GM10847 (cell line): ENCODE results near the gene SEZ6L.

Experiments used
- POLR2A ChIP-seq: IDR thresholded peaks from 2 replicates; pipeline ENCODE4 v1.6.1; 2011; ENCODE audit not compliant: insufficient read length; ENCODE audit errors: extremely low read depth

Gene SEZ6L

GRCh38 chr22:26359156-26359555 lies 189.9 kb downstream of the SEZ6L start:
- TF ChIP-seq POLR2A = no peak

DNA sequence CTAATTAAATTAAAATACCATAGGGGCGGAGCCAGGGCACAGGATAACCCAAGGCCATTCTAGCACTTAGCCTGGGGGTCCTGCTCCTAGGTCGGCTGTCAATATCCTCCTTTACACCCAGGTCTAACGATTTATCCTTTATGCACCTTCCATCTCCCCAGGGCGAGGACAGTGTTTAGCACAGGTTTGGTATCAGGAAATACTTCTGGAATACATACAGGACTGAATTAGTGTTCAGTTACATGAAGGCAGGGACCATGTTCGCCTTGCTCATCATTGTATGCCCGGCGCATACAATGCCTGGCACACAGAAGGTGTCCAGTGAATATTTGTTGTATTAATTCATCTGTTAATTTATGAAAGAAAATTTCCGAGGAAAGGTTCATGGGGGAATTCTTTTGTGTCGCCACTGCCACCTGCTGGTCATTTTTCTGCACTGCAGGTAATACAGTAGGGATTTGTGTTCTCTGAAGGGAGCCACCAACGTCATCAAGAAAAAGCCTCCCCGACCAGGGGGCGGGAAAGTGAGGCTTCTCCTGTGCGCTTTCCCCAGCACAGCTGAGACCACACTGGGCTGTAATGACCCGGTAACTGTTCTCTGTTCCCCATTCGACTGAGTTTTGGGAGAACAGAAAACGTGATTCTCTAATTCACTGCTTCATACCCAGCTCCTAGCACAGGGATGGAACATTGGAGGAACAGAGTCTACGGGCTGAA lies 191.1 kb downstream of the SEZ6L start:
- TF ChIP-seq POLR2A = no peak

DNA sequence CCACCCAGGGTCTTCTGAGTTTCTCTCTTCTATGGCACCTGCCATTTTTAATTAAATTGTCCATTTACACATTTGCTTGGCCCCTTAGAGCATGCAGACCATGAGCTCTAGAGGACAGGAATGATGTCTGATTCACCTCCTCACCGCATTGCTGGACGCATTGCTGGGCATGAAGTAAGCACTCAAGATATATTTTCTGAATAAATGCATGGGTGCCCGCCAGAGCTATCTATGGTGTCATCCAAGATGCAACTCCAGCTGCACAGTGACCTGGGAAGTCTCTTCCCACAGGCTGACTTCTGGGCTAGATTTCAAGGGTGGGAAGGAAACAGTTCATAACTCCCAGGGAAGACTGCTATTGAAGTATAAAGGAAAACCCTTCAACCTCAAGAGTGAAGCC lies 193.2 kb downstream of the SEZ6L start:
- TF ChIP-seq POLR2A = no peak

DNA sequence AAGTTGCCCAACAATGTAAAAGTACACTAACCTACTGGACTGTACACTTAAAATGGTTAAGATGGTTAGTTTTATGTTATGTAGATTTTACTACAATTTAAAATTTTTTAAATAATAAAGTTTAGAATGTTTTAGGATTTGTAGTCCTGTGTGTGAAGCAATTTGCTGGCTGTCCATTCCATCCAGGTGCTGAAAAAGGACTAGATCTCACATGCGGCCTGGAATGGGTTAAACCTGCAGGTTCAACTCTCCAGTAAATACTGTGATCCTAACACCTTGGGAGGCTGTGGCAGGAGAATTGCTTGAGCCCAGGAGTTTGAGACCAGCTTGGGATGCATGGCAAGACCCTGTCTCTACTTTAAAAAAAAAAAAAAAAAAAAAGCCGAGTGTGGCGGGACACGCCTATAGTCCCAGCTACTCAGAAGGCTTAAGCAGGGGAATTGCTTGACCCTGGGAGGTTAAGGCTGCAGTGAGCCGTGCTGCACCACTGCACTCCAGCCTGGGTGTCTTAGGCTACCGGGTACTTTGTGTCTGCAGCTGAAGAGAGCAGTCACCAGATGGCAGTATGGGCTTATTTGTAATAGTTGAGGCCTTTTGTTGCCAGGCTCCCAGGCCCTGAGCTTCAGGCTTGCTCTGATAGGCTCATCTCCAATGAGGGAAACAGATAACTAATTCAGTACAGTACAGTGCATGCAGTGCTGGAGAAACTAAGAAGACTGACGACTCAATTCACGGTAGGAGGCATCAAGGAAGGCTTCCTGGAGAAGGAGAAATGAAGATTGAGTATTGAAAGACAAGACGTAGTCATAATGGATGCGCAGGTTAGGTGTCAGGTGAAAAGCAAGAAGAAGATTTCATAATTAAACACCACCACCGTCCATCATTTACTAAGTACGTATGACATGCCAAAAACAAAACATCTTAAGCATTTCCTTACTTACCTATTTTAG lies 195.1 kb downstream of the SEZ6L start:
- TF ChIP-seq POLR2A = no peak

GRCh38 chr22:26367402-26368245 lies 198.4 kb downstream of the SEZ6L start:
- TF ChIP-seq POLR2A = no peak

- no peak for TF ChIP-seq POLR2A
Observed at GRCh38 chr22:26372890-26373289, 203.6 kb downstream of the SEZ6L start.

DNA sequence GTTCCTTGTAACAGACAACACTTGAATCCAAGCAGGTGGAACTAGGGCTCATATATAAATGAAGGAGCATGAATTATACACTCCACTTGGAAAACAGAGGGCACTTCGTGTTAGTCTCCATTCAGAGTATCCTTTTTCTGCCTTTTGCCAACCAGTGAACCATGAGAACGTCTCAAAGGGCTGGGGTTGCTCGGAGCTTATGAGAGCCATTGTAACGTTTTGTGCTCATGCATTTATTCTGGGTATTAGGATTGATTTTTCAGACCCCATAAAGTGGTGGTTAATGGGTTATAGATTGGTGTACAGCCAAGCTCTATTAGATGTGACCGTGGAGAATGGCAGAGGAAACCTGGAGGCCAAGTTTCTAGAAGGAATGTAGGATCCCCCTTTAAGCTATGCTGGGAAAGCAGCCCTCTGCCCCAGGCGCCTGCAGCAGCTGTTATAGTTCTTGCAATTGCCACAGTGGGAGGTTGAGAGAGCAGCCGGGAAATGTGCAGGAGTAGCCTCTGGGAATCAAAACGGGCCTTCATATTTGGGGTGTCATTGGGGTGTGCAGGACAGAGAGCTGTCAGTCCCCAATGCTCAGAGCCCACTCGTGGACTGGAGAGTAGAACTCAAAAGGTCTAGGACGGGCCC lies 205.2 kb downstream of the SEZ6L start:
- no peak for TF ChIP-seq POLR2A

- no peak for TF ChIP-seq POLR2A
Observed at GRCh38 chr22:26377170-26377830, 208.0 kb downstream of the SEZ6L start.

- no peak for TF ChIP-seq POLR2A
Observed at GRCh38 chr22:26380072-26380830, 211.0 kb downstream of the SEZ6L start.

DNA sequence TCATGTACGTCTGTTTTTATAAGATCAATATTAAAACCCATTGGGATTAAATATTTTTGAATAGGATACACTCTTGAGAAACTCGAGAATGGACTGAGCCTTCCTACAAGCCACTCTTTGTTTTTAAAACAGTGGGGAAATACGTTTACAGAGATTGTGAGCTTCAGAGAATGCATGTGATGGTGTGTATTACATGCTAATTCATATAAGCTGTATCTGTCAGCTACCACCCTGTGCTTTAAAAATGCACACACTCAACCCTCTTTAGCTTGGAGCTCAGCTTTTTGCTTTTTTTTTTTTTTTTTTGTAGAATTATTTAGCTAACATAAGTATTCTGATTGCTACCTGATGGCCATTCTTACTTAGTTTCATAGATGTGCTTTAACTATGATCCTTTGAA lies 213.5 kb downstream of the SEZ6L start:
- no peak for TF ChIP-seq POLR2A

- no peak for TF ChIP-seq POLR2A
Observed at GRCh38 chr22:26383968-26384556, 214.8 kb downstream of the SEZ6L start.

DNA sequence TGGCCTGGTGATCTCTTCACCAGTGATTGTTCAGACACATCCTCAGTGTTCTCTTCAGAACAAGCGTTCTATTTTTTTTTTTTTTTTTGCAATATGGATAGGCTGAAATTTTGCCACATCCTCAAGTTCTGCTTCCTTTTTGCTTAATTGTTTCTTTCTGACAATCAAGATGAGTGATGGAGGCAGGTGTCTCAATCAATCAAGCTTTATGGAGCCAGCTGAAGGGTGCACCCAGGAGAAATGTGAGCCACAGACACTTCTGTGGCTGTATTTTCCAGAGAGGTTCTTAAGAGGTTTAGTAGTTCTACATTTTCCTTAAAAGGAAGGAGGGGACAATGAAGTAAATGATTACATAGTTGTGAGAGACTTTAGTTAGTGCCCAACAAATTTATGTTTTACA lies 215.9 kb downstream of the SEZ6L start:
- no peak for TF ChIP-seq POLR2A

DNA sequence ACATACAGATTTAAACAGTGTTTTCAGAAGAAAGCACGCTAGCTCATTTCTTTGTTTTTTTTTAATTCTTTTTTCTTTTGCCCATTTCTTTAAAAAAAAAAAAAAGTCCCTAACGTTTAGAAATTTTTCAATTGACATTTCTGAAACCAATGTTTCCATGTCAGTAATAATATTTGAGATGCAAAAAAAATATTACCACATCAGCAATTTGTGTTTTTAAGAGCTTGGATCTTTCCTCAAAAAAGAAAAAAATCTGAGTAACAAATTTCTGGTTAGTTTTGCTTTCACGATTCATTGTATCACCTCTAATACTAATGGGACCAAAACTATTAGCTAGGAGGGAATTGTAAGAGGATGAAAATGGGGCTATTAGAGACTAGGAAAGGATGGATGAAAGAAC lies 219.9 kb downstream of the SEZ6L start:
- no peak for TF ChIP-seq POLR2A
